ENCODE data around the gene ZNF821.

DNA sequence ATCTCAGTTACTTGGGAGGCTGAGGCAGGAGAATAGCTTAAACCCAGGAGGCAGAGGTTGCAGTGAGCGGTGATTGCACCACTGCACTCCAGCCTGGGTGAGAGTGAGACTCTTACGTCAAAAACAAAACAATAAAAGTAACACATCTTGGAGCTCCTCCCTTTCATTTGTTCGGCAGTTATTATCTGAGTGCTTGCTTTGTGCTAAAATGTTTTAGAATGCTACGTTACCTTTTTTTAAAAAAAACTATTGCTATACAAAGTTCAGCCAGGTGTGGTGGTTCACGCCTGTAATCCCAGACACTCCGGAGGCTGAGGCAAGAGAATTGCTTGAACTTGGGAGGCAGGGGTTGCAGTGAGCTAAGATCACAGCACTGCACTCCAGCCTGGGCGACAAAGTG lies 27.1 kb upstream of the ZNF821 start:
- TF ChIP-seq EGR1 (IDR thresholded peaks at IDR 0.05; ENCODE audit: borderline replicate concordance, low read depth, low read length) (no peak), CREB1 (IDR thresholded peaks at IDR 0.05) (no peak)
